Panc1 (cell line): ENCODE results near the gene RLIM. TPM values are rescaled to one million over a fixed set of nuclear protein-coding genes. Genes with fewer than 3 reads are reported as not detected.

Experiments
- ATAC-seq: fragments of 200-7000 bp; cut with Tn5 transposase; 2 replicates; pipeline ENCODE4 v1.9.1; 2020; ENCODE audit warnings: mild to moderate bottlenecking, moderate library complexity
- BruUV-seq: library from RNA; stranded (reverse); fragments of 400-500 nt; replicated peaks from 2 replicates; lab custom pipeline; 2021; lab: Mats Ljungman, UMichigan
- CTCF ChIA-PET: fragments of 300-600 bp; sonication (Branson Sonifier 250); formaldehyde crosslinking; loops from one replicate; lab custom pipeline; 2022; ENCODE audit warnings: antibody characterized with exemption; lab: Charles Lee
- POLR2A ChIA-PET: fragments of 300-600 bp; sonication (Branson Sonifier 250); formaldehyde crosslinking; loops from one replicate; lab custom pipeline; 2022; ENCODE audit warnings: antibody characterized with exemption; lab: Charles Lee
- DNase-seq: peaks from one replicate; pipeline ENCODE4 v3.0.0-alpha.2; 2010; ENCODE audit warnings: low read depth, low spot score
- H3K27ac ChIP-seq: 2 replicates; pipeline ENCODE4 v1.5.1; 2011; ENCODE audit warnings: mild to moderate bottlenecking, low read length, inconsistent platforms
- H3K27me3 ChIP-seq: fragments of 200-500 bp; sonication (Bioruptor generic); 2 replicates; pipeline ENCODE4 v1.6.0; 2014; ENCODE audit warnings: low read length, inconsistent platforms; ENCODE audit not compliant: control insufficient read depth, insufficient read depth
- H3K36me3 ChIP-seq: fragments of 200-500 bp; sonication (Bioruptor generic); 2 replicates; pipeline ENCODE4 v1.5.1; 2014; ENCODE audit warnings: inconsistent platforms, mild to moderate bottlenecking, low read length, moderate library complexity; ENCODE audit not compliant: control insufficient read depth, insufficient read depth
- H3K4me1 ChIP-seq: 2 replicates; pipeline ENCODE4 v1.5.1; 2011; ENCODE audit warnings: inconsistent platforms, mild to moderate bottlenecking, low read length, moderate library complexity; ENCODE audit not compliant: control insufficient read depth, insufficient read depth
- H3K4me3 ChIP-seq, 2 experiments: 2 replicates each; pipeline ENCODE4 v1.5.1; 2011 to 2012; ENCODE audit warnings: low read depth in 2 of 2, low read length in 2 of 2, mild to moderate bottlenecking in 2 of 2, inconsistent platforms in 1 of 2, moderate library complexity in 1 of 2
- H3K9me3 ChIP-seq: fragments of 200-500 bp; sonication (Bioruptor generic); 2 replicates; pipeline ENCODE4 v1.5.1; 2014; ENCODE audit warnings: low read depth, mild to moderate bottlenecking, inconsistent platforms, low read length, moderate library complexity; ENCODE audit not compliant: control insufficient read depth, insufficient read depth
- CTCF ChIP-seq: fragments of 450-650 bp; IDR thresholded peaks from 2 replicates; pipeline ENCODE4 v1.5.1; 2017; ENCODE audit warnings: mild to moderate bottlenecking
- POLR2AphosphoS5 ChIP-seq: IDR thresholded peaks from 2 replicates; pipeline ENCODE4 v1.6.1; 2012; ENCODE audit warnings: mild to moderate bottlenecking, low read depth, low read length, moderate library complexity
- SIN3A ChIP-seq: IDR thresholded peaks from 2 replicates; pipeline ENCODE4 v1.6.1; 2012; ENCODE audit warnings: low read depth, mild to moderate bottlenecking, low read length, moderate library complexity, borderline replicate concordance; ENCODE audit not compliant: insufficient read depth
- TCF7L2 ChIP-seq: IDR thresholded peaks from 2 replicates; pipeline ENCODE4 v1.6.1; 2011; ENCODE audit warnings: mild to moderate bottlenecking, low read depth, low read length, inconsistent platforms
- in situ Hi-C: cut with HindIII; loops from 2 replicates; pipeline ENCODE4 v1.10.0; 2016; ENCODE audit warnings: low sequenced_read_pairs, low pct_unique_long_range_greater_than_20kb
- intact Hi-C: fragments of 100-400 bp; cut with micrococcal nuclease; formaldehyde crosslinking; loops from one replicate; pipeline ENCODE4 v1.10.0; 2022; ENCODE audit not compliant: unreplicated experiment
- total RNA-seq: library from RNA; stranded (reverse); gene quantifications from one replicate; pipeline ENCODE4 v1.2.1, GENCODE V29; 2021; ENCODE audit not compliant: unreplicated experiment
- TF ChIP-seq, protein P1 (sequence below), 2 experiments: IDR thresholded peaks; 2 replicates each; pipeline ENCODE4 v1.6.1; 2011 to 2012; ENCODE audit warnings: low read depth in 2 of 2, control low read depth in 1 of 2, low read length in 1 of 2, mild to moderate bottlenecking in 1 of 2, moderate library complexity in 1 of 2; ENCODE audit not compliant: insufficient read depth in 1 of 2

Gene RLIM
- total RNA-seq, 1 experiment from 2014 or later, result 50.6 TPM

GRCh38 chrX:74603040-74603439 lies 11.4 kb downstream of the RLIM start:
- BruUV-seq, result no TSS peak

GRCh38 chrX:74602142-74602541 lies 12.3 kb downstream of the RLIM start:
- ATAC-seq, result no peak
- ChIA-PET CTCF (no interaction called here), POLR2A (no interaction called here)
- H3K27me3 ChIP-seq, result no peaks in the 10 kb centered on the region
- H3K36me3 ChIP-seq, result no peaks in the 10 kb centered on the region; the same call in 1 of the 2 replicates
- intact Hi-C loops, result no loop called here
- no peak overlapping the region for H3K4me3 ChIP-seq
- TF ChIP-seq, protein P1, sequence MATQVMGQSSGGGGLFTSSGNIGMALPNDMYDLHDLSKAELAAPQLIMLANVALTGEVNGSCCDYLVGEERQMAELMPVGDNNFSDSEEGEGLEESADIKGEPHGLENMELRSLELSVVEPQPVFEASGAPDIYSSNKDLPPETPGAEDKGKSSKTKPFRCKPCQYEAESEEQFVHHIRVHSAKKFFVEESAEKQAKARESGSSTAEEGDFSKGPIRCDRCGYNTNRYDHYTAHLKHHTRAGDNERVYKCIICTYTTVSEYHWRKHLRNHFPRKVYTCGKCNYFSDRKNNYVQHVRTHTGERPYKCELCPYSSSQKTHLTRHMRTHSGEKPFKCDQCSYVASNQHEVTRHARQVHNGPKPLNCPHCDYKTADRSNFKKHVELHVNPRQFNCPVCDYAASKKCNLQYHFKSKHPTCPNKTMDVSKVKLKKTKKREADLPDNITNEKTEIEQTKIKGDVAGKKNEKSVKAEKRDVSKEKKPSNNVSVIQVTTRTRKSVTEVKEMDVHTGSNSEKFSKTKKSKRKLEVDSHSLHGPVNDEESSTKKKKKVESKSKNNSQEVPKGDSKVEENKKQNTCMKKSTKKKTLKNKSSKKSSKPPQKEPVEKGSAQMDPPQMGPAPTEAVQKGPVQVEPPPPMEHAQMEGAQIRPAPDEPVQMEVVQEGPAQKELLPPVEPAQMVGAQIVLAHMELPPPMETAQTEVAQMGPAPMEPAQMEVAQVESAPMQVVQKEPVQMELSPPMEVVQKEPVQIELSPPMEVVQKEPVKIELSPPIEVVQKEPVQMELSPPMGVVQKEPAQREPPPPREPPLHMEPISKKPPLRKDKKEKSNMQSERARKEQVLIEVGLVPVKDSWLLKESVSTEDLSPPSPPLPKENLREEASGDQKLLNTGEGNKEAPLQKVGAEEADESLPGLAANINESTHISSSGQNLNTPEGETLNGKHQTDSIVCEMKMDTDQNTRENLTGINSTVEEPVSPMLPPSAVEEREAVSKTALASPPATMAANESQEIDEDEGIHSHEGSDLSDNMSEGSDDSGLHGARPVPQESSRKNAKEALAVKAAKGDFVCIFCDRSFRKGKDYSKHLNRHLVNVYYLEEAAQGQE (IDR thresholded peaks at IDR 0.05; ENCODE audit: insufficient read depth in 1 of 2, low read depth in 2 of 2, low read length in 1 of 2), result no peak
- TF ChIP-seq SIN3A, result no peak
- no peak for TF ChIP-seq POLR2AphosphoS5
- no peak for TF ChIP-seq CTCF
- TF ChIP-seq TCF7L2, result no peak
- H3K27ac ChIP-seq, result no peak overlapping the region
- peaks cover 10% of the 10 kb centered on the region; the same call in 1 of the 2 replicates for H3K4me1 ChIP-seq
- H3K9me3 ChIP-seq, result no peaks in the 10 kb centered on the region
- DNase-seq, result no peak
- BruUV-seq, result no TSS peak
- in situ Hi-C loops, result no loop called here

More at GRCh38 chrX:74603040-74603439, 11.4 kb downstream of the RLIM start:
- DNase-seq (no peak), ATAC-seq (no peak)
- TF ChIP-seq SIN3A, result no peak
- no peak for TF ChIP-seq CTCF
- TF ChIP-seq TCF7L2, result no peak
- peaks cover 10% of the 10 kb centered on the region; the same call in 1 of the 2 replicates for H3K4me1 ChIP-seq
- no peaks in the 10 kb centered on the region for H3K9me3 ChIP-seq
- CTCF ChIA-PET, result no interaction called here
- no peak overlapping the region for H3K4me3 ChIP-seq
- intact Hi-C loops, result no loop called here
- H3K27ac ChIP-seq, result no peak overlapping the region
- in situ Hi-C loops, result no loop called here
- H3K36me3 ChIP-seq, result no peaks in the 10 kb centered on the region; the same call in 1 of the 2 replicates
- POLR2A ChIA-PET, result no interaction called here
- no peaks in the 10 kb centered on the region for H3K27me3 ChIP-seq
